PC-9 (cell line): Measurements from ENCODE around the gene NKAIN2.

Source experiments
- CTCF ChIP-seq: fragments of 200-600 bp; sonication (generic); conservative IDR thresholded peaks from 2 replicates; pipeline ENCODE4 v1.6.1; 2017; ENCODE audit warnings: mixed run types, antibody characterized with exemption, mild to moderate bottlenecking, moderate library complexity
- EZH2 ChIP-seq: fragments of 200-600 bp; sonication (generic); IDR thresholded peaks from 2 replicates; pipeline ENCODE4 v1.8.0; 2017; ENCODE audit warnings: antibody characterized with exemption, low read depth

GRCh38 chr6:124319410-124319809, 515.7 kb downstream of the NKAIN2 start:
- TF ChIP-seq CTCF = no peak
- no peak for TF ChIP-seq EZH2
